Measurements from ENCODE around the gene PRR15L. TPM values are rescaled to one million over a fixed set of nuclear protein-coding genes. Genes with fewer than 3 reads are reported as not detected.

PRR15L gene
- total RNA-seq, 1 experiment from 2014 or later: not detected

GRCh38 chr17:47990962-47991731, 33.5 kb upstream of the PRR15L start:
- Histone ChIP-seq H4K5ac (ENCODE audit: insufficient read length, low read depth, low read length) (no peak overlapping the region), H3K9ac (ENCODE audit: extremely low read depth, insufficient read length, low read length) (no peak overlapping the region), H3T11ph (ENCODE audit: low read length) (no peak overlapping the region), H3K9me3 (ENCODE audit: control insufficient read depth, low read depth, low read length) (no peaks in the 10 kb centered on the region), H3K27me3 (ENCODE audit: insufficient read depth, low read length) (no peaks in the 10 kb centered on the region), H3K23ac (ENCODE audit: insufficient read length, low read depth, low read length) (no peak overlapping the region), H3K27ac (ENCODE audit: insufficient read length, low read depth, low read length) (no peak overlapping the region), H3K56ac (ENCODE audit: insufficient read length, low read depth, low read length) (no peak overlapping the region), H3K4ac (ENCODE audit: low read depth, low read length) (no peak overlapping the region), H3K14ac (ENCODE audit: insufficient read depth, low read length) (no peak overlapping the region), H3K79me2 (ENCODE audit: insufficient read depth, low read length) (no peaks in the 10 kb centered on the region), H3K79me1 (ENCODE audit: insufficient read depth, low read depth, low read length, poor library complexity, severe bottlenecking) (no peaks in the 10 kb centered on the region), H2BK20ac (ENCODE audit: low read depth, low read length, poor library complexity, severe bottlenecking) (no peak overlapping the region), H4K8ac (replicated peaks; ENCODE audit: insufficient read length, low read depth, low read length) (no peak overlapping the region), H4K20me1 (ENCODE audit: control insufficient read depth, insufficient read depth, insufficient read length) (no peaks in the 10 kb centered on the region), H2BK120ac (ENCODE audit: low read depth, low read length, poor library complexity, severe bottlenecking) (no peak overlapping the region), H4K91ac (ENCODE audit: insufficient read length, low read depth, low read length) (no peak overlapping the region), H2BK15ac (ENCODE audit: low read depth, low read length) (no peak overlapping the region), H2BK5ac (ENCODE audit: insufficient read length, low read length) (no peak overlapping the region), H2AK5ac (ENCODE audit: insufficient read length, low read length) (no peak overlapping the region), H3K18ac (ENCODE audit: insufficient read length, low read depth, low read length) (no peak overlapping the region), H2BK12ac (ENCODE audit: insufficient read length, low read depth, low read length) (no peak overlapping the region), H2AFZ (ENCODE audit: low read length) (no peak overlapping the region), H3K4me2 (ENCODE audit: insufficient read depth, insufficient read length, low read length) (no peak overlapping the region), H3K23me2 (ENCODE audit: insufficient read length, low read depth, low read length, poor library complexity, severe bottlenecking) (peaks cover 3% of the 10 kb centered on the region), H3K4me1 (ENCODE audit: insufficient read depth, low read length) (peaks cover 7% of the 10 kb centered on the region; the same call in 1 of the 2 replicates)
- TF ChIP-seq, protein P1, sequence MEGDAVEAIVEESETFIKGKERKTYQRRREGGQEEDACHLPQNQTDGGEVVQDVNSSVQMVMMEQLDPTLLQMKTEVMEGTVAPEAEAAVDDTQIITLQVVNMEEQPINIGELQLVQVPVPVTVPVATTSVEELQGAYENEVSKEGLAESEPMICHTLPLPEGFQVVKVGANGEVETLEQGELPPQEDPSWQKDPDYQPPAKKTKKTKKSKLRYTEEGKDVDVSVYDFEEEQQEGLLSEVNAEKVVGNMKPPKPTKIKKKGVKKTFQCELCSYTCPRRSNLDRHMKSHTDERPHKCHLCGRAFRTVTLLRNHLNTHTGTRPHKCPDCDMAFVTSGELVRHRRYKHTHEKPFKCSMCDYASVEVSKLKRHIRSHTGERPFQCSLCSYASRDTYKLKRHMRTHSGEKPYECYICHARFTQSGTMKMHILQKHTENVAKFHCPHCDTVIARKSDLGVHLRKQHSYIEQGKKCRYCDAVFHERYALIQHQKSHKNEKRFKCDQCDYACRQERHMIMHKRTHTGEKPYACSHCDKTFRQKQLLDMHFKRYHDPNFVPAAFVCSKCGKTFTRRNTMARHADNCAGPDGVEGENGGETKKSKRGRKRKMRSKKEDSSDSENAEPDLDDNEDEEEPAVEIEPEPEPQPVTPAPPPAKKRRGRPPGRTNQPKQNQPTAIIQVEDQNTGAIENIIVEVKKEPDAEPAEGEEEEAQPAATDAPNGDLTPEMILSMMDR (conservative IDR thresholded peaks at IDR 0.05): no peak
- no CpG with 5 or more reads among the region's 14 CpGs for WGBS (ENCODE audit: extremely low coverage, insufficient read length, low lambda C conversion rate)
- Mint-ChIP-seq H3K9me3 (no peaks in the 10 kb centered on the region; a peak in 1 of 5 replicates), H3K4me3 (peak overlapping the region in 1 of 2 experiments; percentile 54; a peak in 1 of 5 replicates), H3K27ac (peak overlapping the region in 2 of 3 experiments; percentile 63 to 85; a peak in 2 of 7 replicates), H3K36me3 (ENCODE audit: insufficient read depth in 1 of 3, low read depth in 3 of 3) (no peaks in the 10 kb centered on the region; a peak in 1 of 7 replicates), H3K4me1 (peaks cover 77 to 88% of the 10 kb centered on the region in 2 experiments), H3K27me3 (ENCODE audit: low read depth) (peaks cover 3% of the 10 kb centered on the region)
- peak; percentile 77 for DNase-seq
